Activated CD4-positive, alpha-beta T cell treated with anti-CD3 and anti-CD28 coated beads for 24 hours (primary cell): ENCODE data around the gene FRA10AC1.
"Not testable (repeated sequence)": the region's sequence is repeated elsewhere in the genome, so short reads cannot be mapped to it uniquely, and the experiment has no call there.

Experiments
- DNase-seq, 2 donors: peaks; one replicate each; pipeline ENCODE4 v3.0.0-alpha.2; 2020; ENCODE audit warnings: low read depth in 2 of 2

The FRA10AC1 gene

DNA sequence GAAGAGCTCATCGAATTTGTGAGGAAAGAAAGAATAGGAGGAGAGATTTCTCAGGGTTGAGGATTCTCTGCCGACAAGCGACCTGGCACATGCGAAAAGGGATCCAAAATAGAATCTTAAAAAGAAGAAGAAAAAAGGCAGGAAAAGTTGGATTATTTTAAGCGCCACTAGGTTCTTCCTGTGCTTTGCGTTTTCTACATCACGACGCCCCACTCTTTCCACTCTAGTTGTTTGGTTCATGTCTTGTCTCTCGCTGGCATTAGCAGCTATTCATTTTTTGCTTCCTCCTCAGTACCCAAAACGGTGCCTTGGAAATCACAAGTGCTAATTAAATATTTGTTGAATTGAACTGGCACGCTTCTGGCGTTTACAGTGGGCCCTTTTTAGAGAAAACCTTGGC, 674 bp upstream of the FRA10AC1 start:
- DNase-seq = no peak

DNA sequence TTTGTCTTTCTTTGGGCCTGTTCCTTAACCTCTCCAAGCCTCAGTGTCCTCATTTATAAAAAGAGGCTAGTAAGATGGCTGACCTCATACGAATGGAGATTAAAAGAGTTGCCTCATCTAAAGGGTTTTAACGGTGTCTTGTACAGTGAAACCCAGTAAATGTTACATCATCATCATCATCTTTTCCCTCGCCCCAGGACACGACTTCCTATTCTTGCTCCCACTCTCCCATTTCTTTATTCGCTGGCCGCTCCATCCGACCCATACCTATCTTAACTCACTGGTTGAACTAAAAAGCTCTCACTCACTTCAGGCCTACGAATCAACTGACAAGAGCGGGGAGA, 554 bp downstream of the FRA10AC1 start:
- DNase-seq = no peak

DNA sequence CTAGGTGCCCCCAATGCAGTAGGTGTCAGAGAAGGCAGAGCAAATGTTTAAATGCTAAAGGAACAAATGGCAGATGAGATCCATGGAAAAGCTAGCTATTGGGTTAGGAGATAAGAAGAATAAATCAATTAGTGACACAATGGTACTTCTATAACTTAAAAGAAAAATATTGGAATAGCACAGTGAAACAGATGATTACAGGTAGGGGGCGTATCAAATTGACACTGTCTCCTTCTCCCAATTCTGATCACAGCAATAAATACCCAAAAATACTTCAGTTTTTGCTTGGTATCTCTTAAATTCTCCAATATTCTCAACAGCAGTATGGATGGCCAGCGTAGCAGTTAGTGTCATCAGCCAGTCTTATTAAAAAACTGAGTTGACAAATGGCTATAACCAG, 5.2 kb downstream of the FRA10AC1 start:
- no peak for DNase-seq

DNA sequence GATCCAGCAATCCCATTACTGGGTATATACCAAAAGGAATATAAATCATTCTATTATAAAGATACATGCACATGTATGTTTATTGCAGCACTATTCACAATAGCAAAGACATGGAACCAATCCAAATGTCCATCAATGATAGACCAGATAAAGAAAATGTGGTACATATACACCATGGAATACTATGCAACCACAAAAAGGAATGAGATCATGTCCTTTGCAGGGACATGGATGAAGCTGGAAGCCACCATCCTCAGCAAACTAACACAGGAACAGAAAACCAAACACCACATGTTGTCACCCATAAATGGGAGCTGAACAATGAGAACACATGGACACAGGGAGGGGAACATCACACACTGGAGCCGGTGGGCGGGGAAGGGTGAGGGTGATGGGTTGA, 5.8 kb downstream of the FRA10AC1 start:
- DNase-seq = not testable (repeated sequence)

DNA sequence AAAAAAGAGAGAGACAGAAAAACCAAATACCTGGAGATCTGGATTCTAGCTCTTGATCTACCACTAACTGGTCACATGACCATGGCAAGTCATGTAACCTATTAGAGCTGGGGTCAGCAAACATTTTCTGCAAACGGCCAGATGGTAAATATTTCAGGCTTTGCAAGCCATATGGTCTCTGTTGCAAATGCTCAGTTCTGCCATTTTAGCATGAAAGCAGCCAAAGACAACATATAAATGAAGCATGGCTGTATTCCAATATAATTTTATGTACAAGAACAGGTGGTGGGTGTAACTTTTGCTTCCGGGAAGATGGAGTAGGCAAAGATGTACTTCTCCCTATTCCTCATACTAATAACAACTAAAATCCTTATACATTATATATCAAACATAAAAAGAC, 6.7 kb downstream of the FRA10AC1 start:
- DNase-seq = no peak

DNA sequence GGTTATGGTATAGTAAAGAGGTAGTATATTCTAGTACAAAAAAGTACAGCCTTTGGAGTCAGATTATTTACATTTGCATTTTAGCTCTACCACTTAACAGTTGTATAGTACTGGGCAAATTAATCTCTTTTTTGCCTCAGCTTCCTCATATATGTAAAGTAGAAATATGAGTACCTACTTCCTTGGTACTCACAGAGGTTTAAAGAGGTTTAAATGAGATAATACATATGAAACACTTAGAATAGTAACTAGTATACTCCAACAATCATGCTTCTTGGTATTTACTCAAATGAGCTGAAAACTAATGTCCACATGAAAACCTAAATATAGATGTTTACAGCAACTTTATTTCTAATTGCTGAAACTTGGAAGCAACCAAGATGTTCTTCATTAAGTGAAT, 14.7 kb downstream of the FRA10AC1 start:
- DNase-seq = no peak

DNA sequence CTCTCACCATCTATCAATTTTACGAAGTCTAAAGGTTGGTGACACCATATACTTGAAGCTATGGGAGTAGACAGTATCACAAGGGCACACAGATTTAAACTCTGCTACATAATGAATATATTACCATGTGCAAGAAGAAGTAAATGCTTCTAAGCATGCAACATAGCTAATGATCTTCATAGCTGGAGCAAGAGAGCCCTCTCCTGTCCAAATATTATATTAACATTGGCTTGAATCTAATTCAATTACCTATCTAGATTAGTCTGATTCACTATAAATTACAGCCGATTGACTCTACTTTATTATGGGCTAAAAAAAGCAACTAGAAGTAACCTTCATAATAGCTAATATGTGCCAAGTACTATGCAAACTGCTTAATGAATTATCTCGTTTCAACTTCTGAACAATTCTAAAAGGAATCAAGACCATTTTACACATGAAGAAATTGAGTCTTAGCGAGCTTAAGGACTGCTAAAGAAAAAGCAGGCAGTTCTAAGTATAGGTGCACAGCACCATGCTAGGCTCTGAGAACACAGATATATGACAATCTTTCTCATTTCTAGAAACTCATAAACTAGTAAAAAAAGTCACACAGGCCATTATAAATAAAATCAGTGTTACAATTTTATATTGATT, 21.9 kb downstream of the FRA10AC1 start:
- DNase-seq = no peak

DNA sequence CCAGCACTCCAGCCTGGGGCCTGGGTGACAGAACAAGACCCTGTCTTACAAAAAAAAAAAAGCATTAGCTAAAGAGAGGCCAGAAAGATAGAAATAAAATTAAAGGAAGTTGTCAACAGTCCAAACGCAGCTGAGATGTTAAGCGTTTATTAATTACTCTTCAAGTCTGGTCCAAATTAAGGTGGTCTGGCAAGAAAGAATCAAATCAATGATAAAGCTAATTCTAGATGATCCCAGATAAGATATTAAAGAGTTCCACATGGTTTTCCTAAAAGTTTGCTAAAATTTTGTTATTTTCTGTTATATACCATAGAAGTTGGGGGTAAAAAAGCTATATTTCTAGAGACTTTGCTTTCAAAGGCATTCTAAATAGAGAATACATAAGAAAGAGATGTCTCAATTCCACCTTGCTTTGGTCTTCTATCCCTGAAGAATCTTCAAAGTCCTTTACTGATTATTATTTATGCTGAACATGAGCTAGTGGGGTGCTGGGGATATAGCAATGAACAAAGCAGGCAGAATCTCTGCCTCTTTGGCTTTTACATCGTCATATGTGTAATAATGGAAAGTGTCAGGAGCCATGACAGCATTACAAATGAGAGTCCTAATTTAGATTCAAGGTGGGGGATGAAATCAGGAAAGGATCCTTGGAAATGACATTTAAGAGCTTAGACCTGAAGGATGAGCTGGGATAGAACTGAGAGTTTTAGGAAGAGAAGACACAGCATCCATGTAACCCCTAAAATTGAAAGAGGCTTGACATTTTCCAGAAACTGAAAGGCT, 23.4 kb downstream of the FRA10AC1 start:
- DNase-seq = no peak

DNA sequence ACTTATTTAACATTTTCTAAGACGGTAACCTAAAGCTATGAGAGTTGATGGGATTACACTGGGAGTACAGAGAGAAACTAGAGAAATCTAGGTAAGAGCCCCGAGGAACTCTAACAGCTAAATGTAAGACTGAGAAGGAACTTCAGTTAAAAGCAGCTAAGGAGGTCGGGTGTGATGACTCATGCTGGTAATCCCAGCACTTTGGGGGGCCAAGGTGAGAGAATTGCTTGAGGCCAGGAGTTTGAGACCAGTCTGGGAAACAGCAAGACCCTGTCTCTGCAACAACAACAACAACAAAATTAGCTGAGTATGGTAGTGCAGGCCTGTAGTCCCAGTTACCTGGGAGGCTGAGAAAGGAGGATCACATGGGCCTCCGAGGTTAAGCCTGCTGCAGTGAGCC, 24.0 kb downstream of the FRA10AC1 start:
- no peak for DNase-seq

DNA sequence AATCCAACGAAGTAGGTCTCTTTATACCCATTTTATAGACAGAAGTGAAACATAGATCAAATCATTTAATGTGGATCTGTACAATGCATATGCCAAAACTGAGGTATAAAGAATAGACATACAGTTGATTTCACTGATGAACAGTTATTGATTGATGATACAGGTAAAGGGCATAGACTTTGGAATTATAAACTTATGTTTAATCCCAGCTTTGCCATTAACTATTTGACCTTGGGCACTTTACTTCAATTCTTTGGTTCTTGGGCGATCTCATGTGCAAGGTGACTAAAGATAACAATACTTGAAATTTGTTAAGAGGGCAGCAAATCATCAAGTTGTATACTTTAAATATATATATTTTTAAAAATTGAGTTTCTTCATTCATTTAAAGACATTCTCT, 28.6 kb downstream of the FRA10AC1 start:
- no peak for DNase-seq

DNA sequence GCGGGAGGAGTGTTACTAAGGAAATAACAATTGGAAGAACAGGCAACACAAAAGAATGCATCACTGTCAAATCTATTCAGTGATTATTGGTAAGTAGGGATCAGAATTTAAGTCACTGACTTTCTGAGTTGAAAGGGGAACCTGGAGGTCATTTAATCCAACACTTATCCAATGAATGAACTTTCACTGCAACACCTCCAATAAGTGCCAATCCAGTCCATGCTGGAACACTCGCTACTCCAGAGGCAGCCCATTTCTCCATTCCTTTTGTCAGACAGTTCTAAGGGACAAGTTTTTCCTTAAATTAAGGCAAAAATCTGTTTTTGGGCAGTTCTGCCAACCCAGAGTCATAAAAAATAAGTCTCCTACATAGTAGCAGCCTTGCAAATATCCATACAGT, 29.5 kb downstream of the FRA10AC1 start:
- no peak for DNase-seq

DNA sequence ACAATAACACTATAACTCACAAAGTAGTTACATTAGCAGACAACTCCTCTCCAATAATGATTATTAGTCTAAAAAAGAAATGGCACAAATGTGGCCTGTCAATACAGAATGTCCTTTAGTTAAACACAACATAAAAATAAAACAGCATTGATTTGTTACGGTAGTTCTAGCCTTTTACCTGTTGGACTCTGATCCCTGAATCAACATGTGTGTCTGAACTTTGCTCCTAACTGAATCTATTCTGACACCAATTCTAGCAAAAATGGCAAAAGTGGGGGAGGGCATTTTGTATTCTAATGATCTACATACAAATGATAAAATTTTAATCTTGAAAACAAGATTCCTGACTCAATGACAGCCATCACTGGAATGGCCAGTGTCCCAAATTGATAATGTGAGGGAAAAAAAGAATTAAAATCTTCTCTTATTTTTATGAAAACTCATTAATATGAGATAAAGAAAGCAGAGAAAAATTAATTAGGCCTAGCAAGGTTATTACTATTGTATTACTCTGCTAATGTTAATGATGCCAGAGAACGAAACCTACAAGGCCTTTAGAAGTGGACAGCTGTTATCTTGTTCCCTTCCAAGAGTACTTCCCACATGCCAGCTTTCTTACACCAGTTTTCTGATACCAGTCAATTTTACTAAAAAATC, 30.2 kb downstream of the FRA10AC1 start:
- no peak for DNase-seq

DNA sequence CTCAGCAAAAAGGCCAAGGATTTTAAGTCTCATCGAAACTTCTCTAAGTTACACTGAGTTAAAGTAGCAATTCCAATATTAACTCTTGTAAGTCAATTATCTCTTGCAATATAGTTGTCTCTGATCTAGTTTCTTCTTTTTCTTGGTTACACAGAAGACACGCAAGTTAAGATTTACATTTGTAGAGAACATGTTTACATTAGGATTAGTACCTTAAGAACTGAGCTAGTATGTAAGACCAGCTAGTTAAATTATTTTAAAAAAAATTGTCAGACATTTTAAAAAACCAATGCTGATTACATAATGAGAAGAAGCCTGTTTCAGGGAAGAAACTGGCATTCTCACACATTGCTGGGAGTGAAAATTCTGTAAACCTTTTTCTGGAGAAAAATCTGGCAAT, 31.4 kb downstream of the FRA10AC1 start:
- DNase-seq = no peak

DNA sequence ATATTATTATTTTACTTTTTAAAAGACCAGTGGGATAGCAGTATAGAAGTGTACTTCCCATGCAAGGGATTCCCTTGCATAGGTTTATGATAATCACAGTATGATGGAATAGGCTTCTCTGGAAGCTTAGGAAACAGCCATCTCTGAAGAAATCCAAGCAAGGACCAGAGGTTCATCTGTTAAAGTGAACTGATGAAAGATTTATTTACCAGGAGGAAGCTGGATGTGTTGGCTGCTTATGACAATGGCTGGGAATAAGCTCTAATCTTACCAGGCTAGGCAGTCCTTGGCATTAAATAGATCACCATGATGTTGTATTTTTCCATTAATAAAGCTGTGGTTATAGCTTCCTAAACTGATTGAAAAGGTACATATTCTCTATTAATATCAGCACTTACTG, 32.0 kb downstream of the FRA10AC1 start:
- no peak for DNase-seq

DNA sequence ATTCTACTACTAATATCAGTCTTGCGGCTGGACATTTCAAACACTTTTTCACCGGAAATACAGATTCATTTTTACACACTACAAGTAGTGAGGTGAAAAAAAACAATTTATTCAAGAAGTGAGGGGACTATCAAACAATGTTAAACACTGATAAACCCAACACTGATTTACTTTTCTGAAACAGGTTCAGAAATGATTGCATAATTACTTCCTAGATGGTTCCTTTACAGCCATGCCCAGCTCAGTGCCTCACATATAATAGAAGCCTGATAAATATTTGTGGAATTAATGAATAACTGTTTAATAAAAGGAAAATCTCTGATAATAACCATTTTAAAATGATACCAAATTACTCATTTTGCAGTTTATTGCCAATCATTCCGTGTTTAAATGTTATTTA, 34.6 kb downstream of the FRA10AC1 start:
- no peak for DNase-seq

DNA sequence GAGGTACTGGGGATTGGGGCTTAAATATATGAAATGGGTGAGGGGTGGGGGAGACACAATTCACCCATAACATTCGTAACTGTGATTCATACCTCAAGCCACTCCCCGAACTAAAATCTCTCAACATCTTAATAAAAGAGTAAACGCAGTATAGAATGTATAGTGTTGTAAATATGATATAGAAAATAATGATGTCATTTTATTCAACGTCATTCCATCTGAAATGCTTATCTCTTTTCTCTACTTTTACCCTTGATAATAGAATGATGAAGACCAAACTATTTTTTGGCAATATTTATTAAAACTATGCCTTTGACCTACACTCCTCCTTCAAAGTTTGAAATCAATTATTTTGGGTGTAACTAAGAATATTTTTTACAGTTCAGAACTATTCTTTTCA, 36.4 kb downstream of the FRA10AC1 start:
- no peak for DNase-seq

DNA sequence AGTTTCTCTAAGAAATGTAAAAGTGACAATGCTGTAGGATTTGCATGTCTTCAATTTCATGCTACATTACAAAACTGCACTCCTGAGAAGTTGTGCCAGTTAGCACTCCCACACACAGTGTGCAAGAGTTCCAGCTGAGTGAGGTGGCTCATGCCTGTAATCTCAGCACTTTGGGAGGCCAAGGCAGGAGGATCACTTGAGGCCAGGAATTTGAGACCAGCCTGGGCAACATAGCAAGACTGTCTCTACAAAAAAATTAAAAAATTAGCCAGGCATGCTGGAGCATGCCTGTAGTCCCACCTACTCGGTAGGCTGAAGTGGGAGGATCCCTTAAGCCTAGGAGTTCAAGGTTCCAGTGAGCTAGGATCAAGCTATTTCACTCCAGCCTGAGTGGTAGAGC, 44.6 kb downstream of the FRA10AC1 start:
- no peak for DNase-seq

DNA sequence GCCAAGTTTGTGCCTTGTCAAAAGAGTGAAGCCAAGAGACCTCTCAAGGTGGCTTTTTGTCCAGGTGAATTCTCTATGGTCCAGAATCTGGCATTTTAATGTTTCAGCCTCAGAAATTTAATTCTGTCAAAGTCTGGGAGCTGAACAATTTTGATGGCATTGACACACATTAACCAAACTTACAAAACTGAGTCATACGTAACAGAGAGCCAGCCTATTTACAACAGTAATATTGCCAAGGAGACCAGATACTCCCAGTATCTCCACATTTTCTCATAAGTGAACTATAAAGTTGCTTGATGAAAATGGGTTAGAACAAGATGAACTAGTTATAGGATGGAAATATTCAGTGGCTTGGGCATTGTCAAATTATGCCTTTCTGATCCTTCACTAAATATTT, 46.2 kb downstream of the FRA10AC1 start:
- no peak for DNase-seq

DNA sequence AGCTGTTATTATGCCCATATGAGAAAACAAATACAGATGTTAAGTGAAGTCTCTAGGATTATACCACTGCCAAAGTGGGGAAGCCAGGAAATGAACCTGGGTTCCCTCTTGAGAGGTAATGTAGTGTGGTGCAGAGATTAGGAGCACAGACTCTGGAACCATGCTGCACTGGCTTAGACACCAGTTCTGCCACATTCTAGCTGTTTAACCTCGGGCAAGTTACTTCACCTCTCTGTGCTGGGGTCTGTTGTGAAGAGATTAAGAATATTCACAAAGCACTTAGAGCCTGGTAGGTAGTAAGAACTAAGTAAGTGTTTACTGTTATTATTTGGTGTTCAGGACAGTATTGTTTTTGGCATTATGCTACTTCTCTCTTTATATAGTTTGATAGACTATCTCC, 48.2 kb downstream of the FRA10AC1 start:
- DNase-seq = no peak

DNA sequence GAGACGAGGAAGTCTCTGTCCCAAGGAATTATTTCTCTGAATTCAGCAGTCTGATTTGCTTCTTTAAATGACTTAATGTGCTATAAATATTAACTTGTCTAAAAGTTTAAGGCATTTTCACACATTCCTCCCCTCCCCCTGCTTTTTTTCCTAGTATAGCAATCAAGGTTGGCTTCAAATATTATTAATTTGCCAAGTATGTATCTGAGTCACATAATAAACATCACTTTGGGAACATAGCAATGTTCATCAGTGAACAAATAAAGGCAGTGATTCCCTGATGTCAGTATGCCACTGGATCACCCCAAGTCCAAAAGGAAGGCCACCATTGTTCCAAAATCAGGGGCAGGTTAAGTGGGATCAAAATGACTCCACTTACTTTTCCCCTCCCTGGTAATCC, 49.5 kb downstream of the FRA10AC1 start:
- no peak for DNase-seq

DNA sequence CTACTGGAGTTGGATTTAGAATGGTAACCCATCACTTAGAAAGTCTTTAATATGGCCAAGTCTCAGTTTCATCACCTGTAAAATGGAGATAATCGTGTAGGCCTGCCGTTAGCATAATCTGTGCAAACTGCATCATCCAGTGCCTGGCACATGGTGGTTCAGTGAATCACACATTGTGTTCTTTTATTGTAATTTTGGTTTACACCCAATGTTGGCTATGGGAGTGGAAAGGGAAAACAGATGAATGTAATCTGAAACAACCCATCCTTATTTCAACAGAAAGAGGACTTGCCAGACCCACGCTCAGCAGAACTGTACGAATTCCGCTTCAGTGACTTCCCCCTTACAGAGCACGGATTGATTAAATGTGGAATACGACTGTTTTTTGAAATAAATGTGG, 62.6 kb downstream of the FRA10AC1 start:
- no peak for DNase-seq

DNA sequence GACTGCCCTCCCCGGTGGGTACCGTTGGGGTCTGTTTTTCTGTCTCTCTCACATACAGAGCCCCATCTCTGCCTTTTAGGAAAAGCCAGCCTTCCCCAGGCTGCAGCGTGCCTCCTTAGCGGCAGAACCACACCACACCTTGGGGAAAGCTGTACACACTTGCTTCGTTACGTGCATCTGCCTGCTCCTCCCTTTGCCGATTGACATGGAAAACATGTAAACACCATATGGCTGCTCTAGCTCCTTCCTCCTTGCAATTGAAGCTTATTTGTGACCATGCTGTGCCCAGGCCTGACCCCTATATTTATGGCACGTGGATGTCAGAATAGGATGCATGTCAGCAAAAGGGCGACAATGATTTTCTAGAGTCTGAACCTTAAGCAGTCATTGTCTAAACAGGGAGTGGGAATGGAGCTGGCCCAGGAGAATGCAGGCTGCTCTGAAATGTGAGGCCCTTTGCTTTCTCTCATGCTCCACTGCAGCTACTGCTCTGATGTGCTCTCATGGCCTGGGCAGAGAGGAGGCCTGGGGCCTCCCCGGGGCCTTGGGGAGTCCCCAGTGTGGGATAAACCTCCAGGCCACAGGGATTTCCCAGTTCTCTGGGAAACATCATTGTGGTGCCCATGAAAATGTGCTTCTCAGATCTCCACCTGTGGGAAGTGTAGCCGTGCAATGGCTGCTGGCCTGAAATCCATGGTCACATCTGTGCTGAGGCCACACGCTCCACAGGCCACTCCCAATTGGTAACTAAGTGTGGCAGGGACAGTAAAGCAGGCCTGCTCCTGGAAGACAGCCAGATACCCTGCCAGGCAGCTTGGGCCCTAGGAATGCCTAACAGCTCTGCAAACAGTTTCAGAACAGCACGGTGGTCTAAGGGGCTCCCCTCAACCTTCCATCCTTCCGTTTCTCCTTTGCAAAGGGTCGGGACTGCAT, 71.5 kb downstream of the FRA10AC1 start:
- no peak for DNase-seq
